Gastrocnemius medialis (tissue), 4 donors: ENCODE measurements around the gene ATXN7.

Experiments
- POLR2A ChIP-seq, 2 donors: fragments of 450-650 bp; IDR thresholded peaks; one replicate each; pipeline ENCODE4 v1.6.1; 2017; ENCODE audit warnings: antibody characterized with exemption in 2 of 2, mild to moderate bottlenecking in 2 of 2, moderate library complexity in 2 of 2
- TF ChIP-seq, protein P1 (sequence below), 5 experiments: fragments of 450-650 bp in 3 of 5; fragments of 200-600 bp in 2 of 5; sonication (generic) in 2 of 5; IDR thresholded peaks in 4 of 5; conservative IDR thresholded peaks in 1 of 5; 1 replicate in 4 of 5; 2 replicates in 1 of 5; pipeline ENCODE4 v1.5.1; 2016 to 2019; ENCODE audit warnings: antibody characterized with exemption in 5 of 5, mild to moderate bottlenecking in 3 of 5, moderate library complexity in 3 of 5

- TF ChIP-seq, protein P1, sequence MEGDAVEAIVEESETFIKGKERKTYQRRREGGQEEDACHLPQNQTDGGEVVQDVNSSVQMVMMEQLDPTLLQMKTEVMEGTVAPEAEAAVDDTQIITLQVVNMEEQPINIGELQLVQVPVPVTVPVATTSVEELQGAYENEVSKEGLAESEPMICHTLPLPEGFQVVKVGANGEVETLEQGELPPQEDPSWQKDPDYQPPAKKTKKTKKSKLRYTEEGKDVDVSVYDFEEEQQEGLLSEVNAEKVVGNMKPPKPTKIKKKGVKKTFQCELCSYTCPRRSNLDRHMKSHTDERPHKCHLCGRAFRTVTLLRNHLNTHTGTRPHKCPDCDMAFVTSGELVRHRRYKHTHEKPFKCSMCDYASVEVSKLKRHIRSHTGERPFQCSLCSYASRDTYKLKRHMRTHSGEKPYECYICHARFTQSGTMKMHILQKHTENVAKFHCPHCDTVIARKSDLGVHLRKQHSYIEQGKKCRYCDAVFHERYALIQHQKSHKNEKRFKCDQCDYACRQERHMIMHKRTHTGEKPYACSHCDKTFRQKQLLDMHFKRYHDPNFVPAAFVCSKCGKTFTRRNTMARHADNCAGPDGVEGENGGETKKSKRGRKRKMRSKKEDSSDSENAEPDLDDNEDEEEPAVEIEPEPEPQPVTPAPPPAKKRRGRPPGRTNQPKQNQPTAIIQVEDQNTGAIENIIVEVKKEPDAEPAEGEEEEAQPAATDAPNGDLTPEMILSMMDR (IDR thresholded peaks at IDR 0.05 in 4 of 5, conservative IDR thresholded peaks at IDR 0.05 in 1 of 5): no peak
- no peak for TF ChIP-seq POLR2A (IDR thresholded peaks at IDR 0.05)
Measured at GRCh38 chr3:63936925-63937324, 73.3 kb downstream of the ATXN7 start.
